Pancreas (tissue), 10 donors: ENCODE measurements around the gene TPCN2. TPM values are rescaled to one million over a fixed set of nuclear protein-coding genes. Genes with fewer than 3 reads are reported as not detected.

Experiments used
- ATAC-seq, 4 donors: fragments of 200-7000 bp; cut with Tn5 transposase; one replicate each; pipeline versions ENCODE4 v1.8.0 to v1.9.1; 2020; ENCODE audit warnings: mild to moderate bottlenecking in 4 of 4, moderate library complexity in 4 of 4
- DNase-seq, 6 donors: peaks; one replicate each; pipeline ENCODE4 v3.0.0-alpha.2; 2020
- FAIRE-seq: peaks from 2 replicates; lab custom pipeline; 2012; peaks lifted over from hg19 to GRCh38; lab: Jason Lieb, UNC
- H3K27ac ChIP-seq, 4 donors: fragments of 200-600 bp; sonication (generic); 1 replicate in 3 of 4; 2 replicates in 1 of 4; pipeline versions ENCODE4 v1.5.0 to v1.8.0; 2020
- H3K27me3 ChIP-seq, 4 donors: fragments of 200-600 bp; one replicate each; pipeline ENCODE4 v1.8.0; 2021
- H3K36me3 ChIP-seq, 3 donors: fragments of 200-600 bp; sonication (generic) in 1 of 3; one replicate each; pipeline versions ENCODE4 v1.5.0 to v1.8.0; 2020 to 2021
- H3K4me1 ChIP-seq, 3 donors: fragments of 200-600 bp; one replicate each; pipeline ENCODE4 v1.8.0; 2021
- H3K4me3 ChIP-seq, 4 donors: fragments of 200-600 bp; sonication (generic) in 2 of 4; one replicate each; pipeline versions ENCODE4 v1.5.0 to v1.8.0; 2020 to 2021
- H3K9me3 ChIP-seq, 4 donors: fragments of 200-600 bp; one replicate each; pipeline ENCODE4 v1.8.0; 2021
- CTCF ChIP-seq, 4 donors: fragments of 200-600 bp; sonication (generic) in 3 of 4; IDR thresholded peaks; one replicate each; pipeline versions ENCODE4 v1.5.0 to v1.8.0; 2021; ENCODE audit warnings: antibody characterized with exemption in 4 of 4
- WGBS, 2 donors: extraction: QIAGEN DNeasy Blood & Tissue Kit; methylation state at CpG; one replicate each; pipeline ENCODE4 v1.1.7; 2013; 5-methylcytosine and 5-hydroxymethylcytosine counted together
- intact Hi-C, 3 donors: fragments of 100-400 bp; cut with DNase I; formaldehyde crosslinking; loops; one replicate each; pipeline versions ENCODE4 v1.11.1 to v1.14.2; 2022
- polyA plus RNA-seq, 2 donors: library from polyadenylated mRNA; stranded (reverse); fragments of 200-250 nt; gene quantifications; one replicate each; pipeline ENCODE4 v1.2.3, GENCODE V29; 2013
- total RNA-seq, 6 donors: library from RNA; stranded (reverse); fragmentation: NEBNext Ultra II Directional in 4 of 6; extraction: Animal tissue kit (Norgen Biotek cat#: 25700) in 4 of 6; gene quantifications; one replicate each; pipeline versions ENCODE4 v1.2.1 to v1.2.4, GENCODE V29; 2021 to 2023
- donor health status: healthy with polysubstance abuse.
- donor health status: DM: no; HTN: no; CAD: no; lungs with moderate emphysema.
- donor health status: DM: no; HTN: no; CAD: no.
- donor health status: control.
- donor health status: control.
- donor health status: Bipolar disorder and iron deficiency.
- donor health status: DM: yes; HTN: yes; CAD: no.
- donor health status: DM: no; HTN: no; CAD: no.
- donor health status: DM: no; HTN: no; CAD: no.
- donor health status: DM: yes; HTN: yes; CAD: no.

TPCN2 gene
- total and polyA plus RNA-seq, 8 donors = 5.6 to 13.5 (median 9.9) TPM

- Histone ChIP-seq H3K4me3 (no peak overlapping the region), H3K9me3 (no peaks in the 10 kb centered on the region), H3K27ac (no peak overlapping the region), H3K36me3 (no peaks in the 10 kb centered on the region), H3K27me3 (no peaks in the 10 kb centered on the region), H3K4me1 (no peaks in the 10 kb centered on the region)
- FAIRE-seq (no peak), ATAC-seq (no peak), DNase-seq (no peak)
- no peak for TF ChIP-seq CTCF (IDR thresholded peaks at IDR 0.05)
- 73 to 80% methylated on average over 3 of the region's 3 CpGs for WGBS, 2 donors
- intact Hi-C loops = no loop called here
These were observed 101.4 kb downstream of the TPCN2 start for GRCh38 chr11:69150175-69150574.

DNA sequence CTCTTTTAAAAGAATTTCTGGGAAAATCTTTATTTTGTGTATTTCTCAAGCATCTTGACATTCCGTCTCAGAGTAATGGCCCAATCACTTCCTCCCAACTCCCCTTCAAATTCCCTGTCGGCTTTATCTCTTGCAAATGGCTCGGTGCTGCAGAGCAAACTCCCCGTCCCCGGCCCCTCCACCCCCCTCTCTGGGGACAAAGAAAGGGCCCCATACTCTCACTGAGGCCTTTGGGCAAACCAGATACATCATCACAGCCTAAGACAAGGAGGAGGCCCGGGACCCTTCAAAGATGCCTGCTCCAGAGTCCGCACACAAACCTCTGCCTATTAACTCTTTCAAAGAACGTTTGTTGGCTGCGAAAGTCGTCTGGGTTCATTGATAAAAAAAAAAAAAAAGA lies 103.1 kb downstream of the TPCN2 start:
- H3K36me3 ChIP-seq = no peaks in the 10 kb centered on the region
- H3K4me1 ChIP-seq = no peaks in the 10 kb centered on the region
- ATAC-seq (no peak), FAIRE-seq (no peak), DNase-seq (no peak)
- H3K27ac ChIP-seq = no peak overlapping the region
- intact Hi-C loops = no loop called here
- no peak overlapping the region for H3K4me3 ChIP-seq
- H3K27me3 ChIP-seq = no peaks in the 10 kb centered on the region
- no peaks in the 10 kb centered on the region for H3K9me3 ChIP-seq
- 74 to 81% methylated on average over 10 of the region's 10 CpGs for WGBS, 2 donors
- TF ChIP-seq CTCF (IDR thresholded peaks at IDR 0.05) = no peak

GRCh38 chr11:69152733-69153421 lies 104.1 kb downstream of the TPCN2 start:
- no peak for FAIRE-seq
- H3K4me3 ChIP-seq = no peak overlapping the region
- H3K27ac ChIP-seq = peak overlapping the region in 2 of 4 donors; percentile 13 to 40
- H3K9me3 ChIP-seq = no peaks in the 10 kb centered on the region
- no peak for TF ChIP-seq CTCF (IDR thresholded peaks at IDR 0.05)
- H3K27me3 ChIP-seq = no peaks in the 10 kb centered on the region
- no peaks in the 10 kb centered on the region for H3K4me1 ChIP-seq
- ATAC-seq = peak in 2 of 4 donors; percentile 13 to 65
- WGBS, 2 donors = 49 to 56% methylated on average over 23 of the region's 23 CpGs
- DNase-seq = peak in 1 of 6 donors; percentile 26
- H3K36me3 ChIP-seq = no peaks in the 10 kb centered on the region
- intact Hi-C loops = no loop called here

GRCh38 chr11:69153661-69154060 lies 104.9 kb downstream of the TPCN2 start:
- ATAC-seq = no peak
- Histone ChIP-seq H3K4me1 (no peaks in the 10 kb centered on the region), H3K36me3 (no peaks in the 10 kb centered on the region), H3K27ac (no peak overlapping the region), H3K4me3 (no peak overlapping the region), H3K9me3 (no peaks in the 10 kb centered on the region), H3K27me3 (no peaks in the 10 kb centered on the region)
- 68 to 69% methylated on average over 7 of the region's 7 CpGs for WGBS, 2 donors
- intact Hi-C loops = no loop called here
- no peak for DNase-seq
- no peak for FAIRE-seq
- no peak for TF ChIP-seq CTCF (IDR thresholded peaks at IDR 0.05)

DNA sequence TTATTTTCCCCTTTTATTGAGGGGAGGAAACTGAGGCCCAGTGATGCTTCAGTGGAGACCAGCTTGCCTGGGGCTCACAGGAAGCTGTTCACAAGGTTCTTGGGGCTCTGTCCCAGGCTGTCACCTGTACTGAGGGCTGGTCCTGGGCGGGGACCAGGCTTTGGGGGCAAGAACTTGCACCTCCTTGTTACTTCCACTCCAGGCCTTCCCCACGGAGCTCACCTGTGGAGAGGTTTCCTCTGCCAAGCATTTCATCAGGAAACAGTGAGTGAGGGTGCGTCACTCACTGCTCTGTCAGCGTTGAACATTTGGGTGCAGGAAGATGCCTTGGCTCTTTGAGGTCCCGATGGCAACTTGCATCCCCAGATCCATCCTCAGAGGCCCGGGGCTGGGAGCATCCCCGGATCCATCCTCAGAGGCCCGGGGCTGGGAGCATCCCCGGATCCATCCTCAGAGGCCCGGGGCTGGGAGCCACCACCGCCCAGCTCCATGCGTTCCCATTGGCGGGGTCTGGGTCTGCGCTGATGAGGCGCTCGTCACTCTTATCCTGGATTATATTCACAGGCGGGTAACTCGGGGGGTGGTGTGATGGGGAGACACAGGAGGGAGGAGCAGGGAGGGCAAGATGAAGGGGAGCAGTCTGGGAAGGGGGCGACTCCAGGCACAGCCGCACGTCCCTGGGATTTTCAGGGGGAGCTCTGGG lies 105.6 kb downstream of the TPCN2 start:
- 87 to 90% methylated on average over 21 of the region's 21 CpGs for WGBS, 2 donors
- ATAC-seq (no peak), FAIRE-seq (no peak), DNase-seq (no peak)
- intact Hi-C loops = no loop called here
- no peak for TF ChIP-seq CTCF (IDR thresholded peaks at IDR 0.05)
- no peak overlapping the region for H3K27ac ChIP-seq
- no peaks in the 10 kb centered on the region for H3K36me3 ChIP-seq
- no peaks in the 10 kb centered on the region for H3K27me3 ChIP-seq
- no peaks in the 10 kb centered on the region for H3K9me3 ChIP-seq
- no peaks in the 10 kb centered on the region for H3K4me1 ChIP-seq
- H3K4me3 ChIP-seq = no peak overlapping the region
